Thyroid gland (tissue), 4 donors: ENCODE measurements around the gene STEAP3. TPM values are rescaled to one million over a fixed set of nuclear protein-coding genes. Genes with fewer than 3 reads are reported as not detected.

Experiments used
- DNase-seq, 2 donors: peaks; one replicate each; pipeline ENCODE4 v3.0.0-alpha.2; 2019
- H3K27ac ChIP-seq, 3 donors: fragments of 200-600 bp; sonication (generic); 1 replicate in 2 of 3; 2 replicates in 1 of 3; pipeline ENCODE4 v1.5.1; 2016 to 2019; ENCODE audit warnings: mild to moderate bottlenecking in 1 of 3, moderate library complexity in 1 of 3
- H3K27me3 ChIP-seq: fragments of 200-600 bp; sonication (generic); one replicate; pipeline ENCODE4 v1.5.1; 2019
- H3K36me3 ChIP-seq, 2 donors: fragments of 200-600 bp; sonication (generic); one replicate each; pipeline ENCODE4 v1.5.1; 2016 to 2019
- H3K4me1 ChIP-seq, 2 donors: fragments of 200-600 bp; sonication (generic); one replicate each; pipeline ENCODE4 v1.5.1; 2017 to 2019
- H3K4me3 ChIP-seq, 3 donors: fragments of 200-600 bp; sonication (generic); replicated peaks in 1 of 3; 1 replicate in 2 of 3; 2 replicates in 1 of 3; pipeline ENCODE4 v1.5.1; 2016; ENCODE audit warnings: mild to moderate bottlenecking in 1 of 3
- H3K9me3 ChIP-seq: fragments of 200-600 bp; sonication (generic); one replicate; pipeline ENCODE4 v1.5.1; 2017
- POLR2A ChIP-seq, 2 donors: fragments of 450-650 bp; IDR thresholded peaks; one replicate each; pipeline ENCODE4 v1.6.1; 2017; ENCODE audit warnings: antibody characterized with exemption in 2 of 2, mild to moderate bottlenecking in 2 of 2, moderate library complexity in 1 of 2
- WGBS, 2 donors: methylation state at CpG; one replicate each; pipeline ENCODE4 v1.1.5; 2017; 5-methylcytosine and 5-hydroxymethylcytosine counted together
- intact Hi-C: fragments of 100-400 bp; cut with DNase I; formaldehyde crosslinking; loops from one replicate; pipeline ENCODE4 v1.15.1; 2023
- total RNA-seq, 4 donors: library from RNA; depleted of rRNA; stranded (reverse); fragments of >200 nt; gene quantifications; one replicate each; pipeline ENCODE4 v1.2.3, GENCODE V29; 2016
- TF ChIP-seq, protein P1 (sequence below), 6 experiments: fragments of 200-600 bp in 3 of 6; fragments of 450-650 bp in 3 of 6; sonication (generic) in 3 of 6; IDR thresholded peaks; one replicate each; pipeline ENCODE4 v1.5.1; 2016 to 2019; ENCODE audit warnings: antibody characterized with exemption in 6 of 6, mild to moderate bottlenecking in 2 of 6, inconsistent platforms in 1 of 6, moderate library complexity in 1 of 6

Gene STEAP3
- total RNA-seq, 4 donors from 2014 or later, result 7.4 to 23.2 (median 12.0) TPM

DNA sequence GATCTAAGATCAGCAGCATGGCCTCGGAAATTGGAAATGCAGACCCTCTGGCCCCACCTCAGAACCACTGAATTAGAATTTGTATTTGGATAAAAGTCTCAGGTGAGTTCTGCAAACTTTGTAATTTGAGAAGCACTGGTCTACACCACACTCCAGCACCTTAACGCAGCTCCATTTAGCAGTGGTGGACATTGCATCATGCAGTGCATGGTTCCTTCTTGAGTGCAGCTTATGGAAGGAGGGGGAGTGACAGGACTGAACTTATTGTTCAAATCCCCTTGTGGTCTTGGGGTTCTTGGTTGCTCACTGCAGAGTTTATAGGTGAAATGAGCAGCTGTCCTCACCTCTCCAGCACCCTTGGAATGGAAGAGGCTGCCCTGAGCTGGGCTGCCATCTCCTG, 17.4 kb upstream of the STEAP3 start:
- Histone ChIP-seq H3K4me1 (no peaks in the 10 kb centered on the region), H3K9me3 (no peaks in the 10 kb centered on the region), H3K27me3 (no peaks in the 10 kb centered on the region), H3K4me3 (no peak overlapping the region), H3K27ac (no peak overlapping the region), H3K36me3 (no peaks in the 10 kb centered on the region)
- TF ChIP-seq, protein P1, sequence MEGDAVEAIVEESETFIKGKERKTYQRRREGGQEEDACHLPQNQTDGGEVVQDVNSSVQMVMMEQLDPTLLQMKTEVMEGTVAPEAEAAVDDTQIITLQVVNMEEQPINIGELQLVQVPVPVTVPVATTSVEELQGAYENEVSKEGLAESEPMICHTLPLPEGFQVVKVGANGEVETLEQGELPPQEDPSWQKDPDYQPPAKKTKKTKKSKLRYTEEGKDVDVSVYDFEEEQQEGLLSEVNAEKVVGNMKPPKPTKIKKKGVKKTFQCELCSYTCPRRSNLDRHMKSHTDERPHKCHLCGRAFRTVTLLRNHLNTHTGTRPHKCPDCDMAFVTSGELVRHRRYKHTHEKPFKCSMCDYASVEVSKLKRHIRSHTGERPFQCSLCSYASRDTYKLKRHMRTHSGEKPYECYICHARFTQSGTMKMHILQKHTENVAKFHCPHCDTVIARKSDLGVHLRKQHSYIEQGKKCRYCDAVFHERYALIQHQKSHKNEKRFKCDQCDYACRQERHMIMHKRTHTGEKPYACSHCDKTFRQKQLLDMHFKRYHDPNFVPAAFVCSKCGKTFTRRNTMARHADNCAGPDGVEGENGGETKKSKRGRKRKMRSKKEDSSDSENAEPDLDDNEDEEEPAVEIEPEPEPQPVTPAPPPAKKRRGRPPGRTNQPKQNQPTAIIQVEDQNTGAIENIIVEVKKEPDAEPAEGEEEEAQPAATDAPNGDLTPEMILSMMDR (IDR thresholded peaks at IDR 0.05), result no peak
- no peak for TF ChIP-seq POLR2A (IDR thresholded peaks at IDR 0.05)
- WGBS, 2 donors, result 62 to 67% methylated on average over 2 of the region's 2 CpGs
- no peak for DNase-seq
- intact Hi-C loops, result no loop called here

DNA sequence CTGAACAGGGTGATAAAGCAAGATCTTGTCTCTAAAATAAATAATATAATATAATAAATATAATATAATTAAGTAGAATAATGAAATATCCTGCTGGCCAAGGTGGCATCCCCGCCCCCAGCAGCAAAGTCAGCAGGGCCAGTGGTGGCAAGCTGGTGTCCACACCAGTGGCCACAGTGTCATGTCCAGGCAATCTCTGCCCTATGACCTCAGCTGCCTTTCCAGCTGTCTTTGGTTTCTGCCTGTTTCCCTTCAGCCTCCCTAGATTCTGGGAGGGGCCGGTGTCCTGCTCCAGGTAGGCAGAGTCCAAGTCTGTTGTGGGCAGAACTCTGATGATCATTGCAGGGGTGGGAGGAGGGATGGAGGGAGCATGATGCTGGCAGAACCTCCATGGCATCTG, 16.2 kb upstream of the STEAP3 start:
- H3K27ac ChIP-seq, result no peak overlapping the region
- H3K4me1 ChIP-seq, result no peaks in the 10 kb centered on the region
- no peaks in the 10 kb centered on the region for H3K9me3 ChIP-seq
- 61 to 77% methylated on average over 2 of the region's 2 CpGs for WGBS, 2 donors
- TF ChIP-seq POLR2A (IDR thresholded peaks at IDR 0.05), result no peak
- TF ChIP-seq, protein P1 (IDR thresholded peaks at IDR 0.05), result no peak
- intact Hi-C loops, result no loop called here
- no peak overlapping the region for H3K4me3 ChIP-seq
- no peak for DNase-seq
- H3K36me3 ChIP-seq, result no peaks in the 10 kb centered on the region
- H3K27me3 ChIP-seq, result no peaks in the 10 kb centered on the region

- no peak overlapping the region for H3K27ac ChIP-seq
- WGBS, 2 donors, result 70 to 75% methylated on average over 2 to 4 of the region's 4 CpGs
- no peaks in the 10 kb centered on the region for H3K27me3 ChIP-seq
- no peak overlapping the region for H3K4me3 ChIP-seq
- DNase-seq, result no peak
- H3K9me3 ChIP-seq, result no peaks in the 10 kb centered on the region
- no peaks in the 10 kb centered on the region for H3K4me1 ChIP-seq
- H3K36me3 ChIP-seq, result no peaks in the 10 kb centered on the region
- intact Hi-C loops, result no loop called here
- TF ChIP-seq, protein P1 (IDR thresholded peaks at IDR 0.05), result no peak
- TF ChIP-seq POLR2A (IDR thresholded peaks at IDR 0.05), result no peak
These were observed 14.8 kb upstream of the STEAP3 start for GRCh38 chr2:119208791-119209203.

GRCh38 chr2:119212139-119212800, 11.4 kb upstream of the STEAP3 start:
- Histone ChIP-seq H3K4me3 (no peak overlapping the region), H3K36me3 (no peaks in the 10 kb centered on the region), H3K27ac (no peak overlapping the region), H3K27me3 (no peaks in the 10 kb centered on the region), H3K9me3 (no peaks in the 10 kb centered on the region), H3K4me1 (no peaks in the 10 kb centered on the region)
- WGBS, 2 donors, result 49 to 57% methylated on average over 5 to 10 of the region's 10 CpGs
- DNase-seq, result no peak
- intact Hi-C loops, result no loop called here
- TF ChIP-seq, protein P1 (IDR thresholded peaks at IDR 0.05), result no peak

DNA sequence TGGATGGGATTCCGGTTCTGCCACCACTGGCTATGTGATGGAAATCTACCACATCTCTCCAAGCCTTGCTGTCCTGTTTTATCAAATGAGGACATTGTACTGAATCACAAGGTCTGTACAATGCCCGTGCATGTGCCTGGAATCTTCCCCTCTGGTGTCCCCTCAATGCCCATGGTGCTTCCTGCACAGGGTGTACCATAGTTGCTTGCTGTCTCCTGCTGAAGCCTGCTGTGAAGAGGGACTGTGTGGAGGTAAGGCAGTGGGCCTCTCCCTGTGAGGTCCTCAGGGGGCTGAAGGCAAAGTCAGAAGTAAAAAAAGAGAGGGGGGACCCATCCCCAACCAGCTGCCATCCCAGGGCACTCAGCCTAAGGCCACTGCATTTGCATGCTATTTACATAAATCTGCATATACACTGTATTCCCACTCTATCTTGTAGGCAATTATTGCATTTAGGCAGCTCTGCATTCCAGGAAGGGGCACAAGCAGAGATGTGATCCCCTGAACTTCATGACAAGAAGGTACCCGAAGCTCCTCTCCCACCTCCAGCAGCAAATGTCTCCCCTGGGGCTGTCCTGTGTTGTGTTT, 9.1 kb upstream of the STEAP3 start:
- Histone ChIP-seq H3K36me3 (no peaks in the 10 kb centered on the region), H3K27me3 (no peaks in the 10 kb centered on the region), H3K27ac (no peak overlapping the region), H3K9me3 (no peaks in the 10 kb centered on the region), H3K4me3 (no peak overlapping the region), H3K4me1 (peaks cover 0 to 8% of the 10 kb centered on the region in 2 donors)
- DNase-seq, result no peak
- TF ChIP-seq POLR2A (IDR thresholded peaks at IDR 0.05), result no peak
- TF ChIP-seq, protein P1 (IDR thresholded peaks at IDR 0.05), result no peak
- 74 to 82% methylated on average over 3 of the region's 3 CpGs for WGBS, 2 donors
- intact Hi-C loops, result no loop called here
